Activated T-cell treated with anti-CD3 and anti-CD28 coated beads, Interleukin-2, amount 50 U/mL, for 1 hour (primary cell): ENCODE measurements around the gene OR1A2.
"Not testable (repeated sequence)": the region's sequence is repeated elsewhere in the genome, so short reads cannot be mapped to it uniquely, and the experiment has no call there.

Experiments
- DNase-seq: peaks from one replicate; pipeline ENCODE4 v3.0.0-alpha.2; 2020

OR1A2 gene

GRCh38 chr17:3197219-3197618 lies at the start of gene OR1A2:
TSS of gene OR1A2 (plus strand) at chr17:3197519. CDS start at chr17:3197519, 0 bp downstream.
- no peak for DNase-seq

GRCh38 chr17:3157218-3157617 lies 40.1 kb upstream of the OR1A2 start:
- DNase-seq: no peak

GRCh38 chr17:3167574-3167973 lies 29.7 kb upstream of the OR1A2 start:
- DNase-seq: no peak

- no peak for DNase-seq
Measured at GRCh38 chr17:3189961-3190360, 7.4 kb upstream of the OR1A2 start.

GRCh38 chr17:3207367-3207766 lies 10.0 kb downstream of the OR1A2 start, which contains the start of gene OR1A1:
TSS of gene OR1A1 (plus strand) at chr17:3207667. CDS start at chr17:3215621, 7,954 bp downstream.
- no peak for DNase-seq

- no peak for DNase-seq
Measured at GRCh38 chr17:3208484-3208883, 11.2 kb downstream of the OR1A2 start.

GRCh38 chr17:3213001-3213400 lies 15.7 kb downstream of the OR1A2 start:
- DNase-seq: no peak

- DNase-seq: no peak
Measured at GRCh38 chr17:3213587-3213986, 16.3 kb downstream of the OR1A2 start.

GRCh38 chr17:3219978-3220377 lies 22.7 kb downstream of the OR1A2 start:
- DNase-seq: not testable (repeated sequence)

GRCh38 chr17:3221850-3222249 lies 24.5 kb downstream of the OR1A2 start:
- no peak for DNase-seq

GRCh38 chr17:3222505-3222904 lies 25.2 kb downstream of the OR1A2 start:
- DNase-seq: no peak

- not testable (repeated sequence) for DNase-seq
Measured at GRCh38 chr17:3224721-3225352, 27.5 kb downstream of the OR1A2 start.

- not testable (repeated sequence) for DNase-seq
Measured at GRCh38 chr17:3232300-3232699, 35.0 kb downstream of the OR1A2 start.

GRCh38 chr17:3238685-3239084 lies 41.4 kb downstream of the OR1A2 start:
- DNase-seq: not testable (repeated sequence)

GRCh38 chr17:3241044-3241443 lies 43.7 kb downstream of the OR1A2 start:
- not testable (repeated sequence) for DNase-seq

GRCh38 chr17:3244841-3245240 lies 47.5 kb downstream of the OR1A2 start:
- not testable (repeated sequence) for DNase-seq
